Pancreas (tissue), 10 donors: ENCODE measurements around the gene SMIM44. TPM values are rescaled to one million over a fixed set of nuclear protein-coding genes. Genes with fewer than 3 reads are reported as not detected.
A peak's percentile ranks its signal among the peaks of the same experiment; 100 is the strongest.
"Not testable (repeated sequence)": the region's sequence is repeated elsewhere in the genome, so short reads cannot be mapped to it uniquely, and the experiment has no call there.

Source experiments
- ATAC-seq, 4 donors: fragments of 200-7000 bp; cut with Tn5 transposase; one replicate each; pipeline versions ENCODE4 v1.8.0 to v1.9.1; 2020; ENCODE audit warnings: mild to moderate bottlenecking in 4 of 4, moderate library complexity in 4 of 4
- DNase-seq, 6 donors: peaks; one replicate each; pipeline ENCODE4 v3.0.0-alpha.2; 2020
- FAIRE-seq: peaks from 2 replicates; lab custom pipeline; 2012; peaks lifted over from hg19 to GRCh38; lab: Jason Lieb, UNC
- H3K27ac ChIP-seq, 4 donors: fragments of 200-600 bp; sonication (generic); 1 replicate in 3 of 4; 2 replicates in 1 of 4; pipeline versions ENCODE4 v1.5.0 to v1.8.0; 2020
- H3K27me3 ChIP-seq, 4 donors: fragments of 200-600 bp; one replicate each; pipeline ENCODE4 v1.8.0; 2021
- H3K36me3 ChIP-seq, 3 donors: fragments of 200-600 bp; sonication (generic) in 1 of 3; one replicate each; pipeline versions ENCODE4 v1.5.0 to v1.8.0; 2020 to 2021
- H3K4me1 ChIP-seq, 3 donors: fragments of 200-600 bp; one replicate each; pipeline ENCODE4 v1.8.0; 2021
- H3K4me3 ChIP-seq, 4 donors: fragments of 200-600 bp; sonication (generic) in 2 of 4; one replicate each; pipeline versions ENCODE4 v1.5.0 to v1.8.0; 2020 to 2021
- H3K9me3 ChIP-seq, 4 donors: fragments of 200-600 bp; one replicate each; pipeline ENCODE4 v1.8.0; 2021
- CTCF ChIP-seq, 4 donors: fragments of 200-600 bp; sonication (generic) in 3 of 4; IDR thresholded peaks; one replicate each; pipeline versions ENCODE4 v1.5.0 to v1.8.0; 2021; ENCODE audit warnings: antibody characterized with exemption in 4 of 4
- WGBS, 2 donors: extraction: QIAGEN DNeasy Blood & Tissue Kit; methylation state at CpG; one replicate each; pipeline ENCODE4 v1.1.7; 2013; 5-methylcytosine and 5-hydroxymethylcytosine counted together
- intact Hi-C, 3 donors: fragments of 100-400 bp; cut with DNase I; formaldehyde crosslinking; loops; one replicate each; pipeline versions ENCODE4 v1.11.1 to v1.14.2; 2022
- polyA plus RNA-seq, 2 donors: library from polyadenylated mRNA; stranded (reverse); fragments of 200-250 nt; gene quantifications; one replicate each; pipeline ENCODE4 v1.2.3, GENCODE V29; 2013
- total RNA-seq, 6 donors: library from RNA; stranded (reverse); fragmentation: NEBNext Ultra II Directional in 4 of 6; extraction: Animal tissue kit (Norgen Biotek cat#: 25700) in 4 of 6; gene quantifications; one replicate each; pipeline versions ENCODE4 v1.2.1 to v1.2.4, GENCODE V29; 2021 to 2023
- donor health status: healthy with polysubstance abuse.
- donor health status: DM: no; HTN: no; CAD: no; lungs with moderate emphysema.
- donor health status: DM: no; HTN: no; CAD: no.
- donor health status: control.
- donor health status: control.
- donor health status: Bipolar disorder and iron deficiency.
- donor health status: DM: yes; HTN: yes; CAD: no.
- donor health status: DM: no; HTN: no; CAD: no.
- donor health status: DM: no; HTN: no; CAD: no.
- donor health status: DM: yes; HTN: yes; CAD: no.

The SMIM44 gene
- total and polyA plus RNA-seq, 8 donors, result 0.92 TPM; not detected in 7

GRCh38 chr19:3455960-3456601, 27.2 kb downstream of the SMIM44 start:
- FAIRE-seq, result no peak

GRCh38 chr19:3455393-3455955, 27.8 kb downstream of the SMIM44 start:
- no peaks in the 10 kb centered on the region for H3K9me3 ChIP-seq
- no peak for TF ChIP-seq CTCF (IDR thresholded peaks at IDR 0.05)
- H3K27me3 ChIP-seq, result no peaks in the 10 kb centered on the region
- no peak overlapping the region for H3K4me3 ChIP-seq
- ATAC-seq (no peak), DNase-seq (no peak), FAIRE-seq (no peak)
- no peak overlapping the region for H3K27ac ChIP-seq
- H3K4me1 ChIP-seq, result peaks cover 0 to 17% (median 4%) of the 10 kb centered on the region in 3 donors
- H3K36me3 ChIP-seq, result peaks cover 0 to 58% (median 45%) of the 10 kb centered on the region in 3 donors
- intact Hi-C loops, result no loop called here
- 80 to 81% methylated on average over 7 of the region's 7 CpGs for WGBS, 2 donors

More at GRCh38 chr19:3455960-3456601, 27.2 kb downstream of the SMIM44 start:
- intact Hi-C loops, result no loop called here
- Histone ChIP-seq H3K27me3 (no peaks in the 10 kb centered on the region), H3K36me3 (peaks cover 0 to 52% (median 40%) of the 10 kb centered on the region in 3 donors), H3K9me3 (no peaks in the 10 kb centered on the region), H3K4me3 (no peak overlapping the region), H3K27ac (no peak overlapping the region), H3K4me1 (peaks cover 0 to 17% (median 4%) of the 10 kb centered on the region in 3 donors)
- TF ChIP-seq CTCF (IDR thresholded peaks at IDR 0.05), result no peak
- DNase-seq (peak in 1 of 6 donors; percentile 14), ATAC-seq (no peak)
- WGBS, 2 donors, result 80 to 87% methylated on average over 30 to 37 of the region's 37 CpGs

- no peak for TF ChIP-seq CTCF (IDR thresholded peaks at IDR 0.05)
- Histone ChIP-seq H3K9me3 (no peaks in the 10 kb centered on the region), H3K27me3 (no peaks in the 10 kb centered on the region), H3K4me3 (no peak overlapping the region), H3K4me1 (peaks cover 0 to 10% (median 2%) of the 10 kb centered on the region in 3 donors), H3K36me3 (peaks cover 0 to 63% (median 49%) of the 10 kb centered on the region in 3 donors), H3K27ac (no peak overlapping the region)
- FAIRE-seq, result no peak
- intact Hi-C loops, result no loop called here
- 92 to 95% methylated on average over 15 of the region's 15 CpGs for WGBS, 2 donors
- no peak for ATAC-seq
- no peak for DNase-seq
Measured at GRCh38 chr19:3454656-3455392, 28.4 kb downstream of the SMIM44 start.

- Histone ChIP-seq H3K4me1 (peaks cover 0 to under 1% (median 0%) of the 10 kb centered on the region in 3 donors), H3K36me3 (peaks cover 3 to 72% (median 58%) of the 10 kb centered on the region in 3 donors), H3K9me3 (no peaks in the 10 kb centered on the region), H3K27me3 (no peaks in the 10 kb centered on the region), H3K27ac (no peak overlapping the region), H3K4me3 (no peak overlapping the region)
- peak in 1 of 6 donors; percentile 49 for DNase-seq
- no peak for ATAC-seq
- 86% methylated on average over 25 of the region's 25 CpGs for WGBS, 2 donors
- intact Hi-C loops, result no loop called here
- no peak for TF ChIP-seq CTCF (IDR thresholded peaks at IDR 0.05)
- FAIRE-seq, result no peak
Measured at GRCh38 chr19:3453840-3454239, 29.4 kb downstream of the SMIM44 start.

GRCh38 chr19:3452942-3453214, 30.4 kb downstream of the SMIM44 start:
- H3K36me3 ChIP-seq, result peaks cover 3 to 79% (median 63%) of the 10 kb centered on the region in 3 donors
- intact Hi-C loops, H3K4me3 ChIP-seq, H3K4me1 ChIP-seq, H3K27ac ChIP-seq, H3K27me3 ChIP-seq, DNase-seq, H3K9me3 ChIP-seq, FAIRE-seq, ATAC-seq: not testable (repeated sequence)
- 96 to 97% methylated on average over 10 of the region's 10 CpGs for WGBS, 2 donors
